Measurements from ENCODE around the gene DNAJC27. TPM values are rescaled to one million over a fixed set of nuclear protein-coding genes. Genes with fewer than 3 reads are reported as not detected.

Gene DNAJC27
- 3.3 and 5.4 TPM in 2 replicates for total RNA-seq

DNA sequence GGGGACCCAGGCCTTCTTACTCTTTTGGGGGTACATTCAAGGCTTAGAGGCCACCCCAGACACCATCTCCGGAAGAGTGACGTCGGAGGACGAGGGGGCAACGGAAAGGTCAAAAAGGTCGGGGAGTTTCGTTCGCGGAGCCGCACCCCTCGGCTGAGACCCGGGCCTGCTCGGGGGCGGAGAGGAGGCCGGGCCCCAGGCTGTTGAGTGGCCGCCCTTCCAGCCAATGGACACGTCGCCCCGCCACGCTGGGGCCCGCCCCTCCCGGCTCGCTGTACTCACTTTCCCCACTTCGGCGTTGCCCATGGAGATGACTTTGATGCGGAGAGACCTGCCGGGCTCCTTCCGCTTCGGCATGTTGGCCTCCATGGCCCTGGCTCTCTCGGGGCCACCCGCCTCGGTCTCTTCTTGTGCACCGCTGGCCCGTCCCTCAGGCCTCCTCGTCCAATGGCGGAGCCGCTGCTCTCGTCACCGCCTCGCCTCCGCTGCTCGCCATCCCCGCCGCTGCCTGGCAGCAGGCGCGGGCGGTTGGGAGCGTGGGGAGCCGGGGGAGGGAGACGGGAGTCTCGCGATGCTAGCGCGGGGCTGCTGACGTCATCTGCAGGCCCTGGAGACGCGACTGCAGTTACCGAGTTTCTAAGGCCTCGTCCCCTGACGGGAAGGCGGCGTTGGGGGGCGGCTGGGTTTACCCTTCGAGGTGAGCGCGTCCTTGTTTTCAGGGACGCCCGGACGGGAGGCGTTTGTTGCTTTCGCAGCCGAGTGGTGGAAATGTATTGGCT lies at the start of gene DNAJC27:
Gene DNAJC27 (minus strand): TSS at position 420 of the 779 bp plus-strand sequence. CDS start 51 bp downstream, at position 369.

DNA sequence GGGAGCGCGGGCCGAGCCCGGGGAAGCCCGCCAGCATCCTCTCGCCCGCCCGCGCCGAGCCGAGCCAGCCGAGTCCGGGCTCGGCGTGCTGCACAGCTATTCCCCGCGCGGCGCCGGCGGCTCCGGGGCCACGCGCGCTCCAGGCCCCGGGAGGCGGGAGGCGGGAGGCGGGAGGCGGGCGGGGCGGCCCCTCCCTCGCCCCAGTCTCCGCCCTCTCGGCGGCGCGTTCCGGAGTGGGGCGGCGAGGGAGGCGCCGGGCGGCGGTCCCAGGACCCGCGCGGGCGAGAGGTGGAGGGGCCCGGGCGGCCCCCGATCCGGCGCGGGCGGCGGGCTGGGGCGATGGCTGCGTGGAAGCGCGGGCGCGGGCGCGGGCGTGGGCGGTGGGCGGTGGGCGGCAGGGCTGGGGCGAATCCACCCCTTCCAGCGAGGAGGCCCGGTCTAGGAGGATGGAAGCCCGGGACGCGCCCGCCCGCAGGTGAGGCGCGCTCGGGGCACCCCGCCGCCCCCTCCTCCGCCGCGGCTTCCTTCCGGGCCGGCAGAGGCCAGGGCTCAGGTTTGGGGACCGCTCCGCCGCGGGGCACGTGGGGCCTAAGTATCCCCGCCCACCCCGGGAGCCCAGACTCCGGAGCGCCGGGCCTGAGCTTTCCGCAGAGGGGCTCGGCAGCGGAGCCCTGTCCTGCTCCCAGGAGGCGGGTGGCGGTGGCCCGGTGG lies 51.5 kb downstream of the DNAJC27 start, which contains the start of gene ADCY3:
Gene ADCY3 (minus strand): TSS at position 140 of the 711 bp plus-strand sequence. CDS start 1,250 bp downstream, outside the sequence.

Other genes starting within 250 kb of the DNAJC27 start
- gene PTRHD1, start 178.6 kb downstream of the DNAJC27 start, total RNA-seq: 33.8 and 34.8 TPM in 2 replicates
- 2.7 and 4.6 TPM in 2 replicates for gene CENPO, start 178.5 kb downstream of the DNAJC27 start, total RNA-seq
- gene ADCY3, start 51.7 kb downstream of the DNAJC27 start, total RNA-seq: 41.9 and 67.2 TPM in 2 replicates
- gene EFR3B, start 70.1 kb upstream of the DNAJC27 start, total RNA-seq: 0.26 and 0.47 TPM in 2 replicates
- gene POMC, start 196.6 kb upstream of the DNAJC27 start, total RNA-seq: 1.4 TPM in 1 of 2 replicates, not detected in the other

Data from bronchial smooth muscle cell (primary cell).